ENCODE measurements around the gene KCNQ2.

Gene KCNQ2

GRCh38 chr20:63469713-63470101 is 2.7 kb downstream of the KCNQ2 start:
- no peak for DNase-seq

GRCh38 chr20:63469019-63469712 is 3.3 kb downstream of the KCNQ2 start:
- DNase-seq: no peak

- DNase-seq: no peak
Measured at GRCh38 chr20:63468421-63468820, 4.0 kb downstream of the KCNQ2 start.

GRCh38 chr20:63467294-63468083 is 5.0 kb downstream of the KCNQ2 start:
- no peak for DNase-seq

- no peak for DNase-seq
Measured at GRCh38 chr20:63466861-63467260, 5.6 kb downstream of the KCNQ2 start.

- DNase-seq: no peak
Measured at GRCh38 chr20:63466250-63466825, 6.1 kb downstream of the KCNQ2 start.

GRCh38 chr20:63465380-63466249 is 6.8 kb downstream of the KCNQ2 start:
- DNase-seq: no peak

GRCh38 chr20:63464289-63464635 is 8.2 kb downstream of the KCNQ2 start:
- DNase-seq: no peak

GRCh38 chr20:63463400-63464288 is 8.8 kb downstream of the KCNQ2 start:
- DNase-seq: no peak

- no peak for DNase-seq
Measured at GRCh38 chr20:63462244-63462643, 10.2 kb downstream of the KCNQ2 start.

- no peak for DNase-seq
Measured at GRCh38 chr20:63461104-63461763, 11.2 kb downstream of the KCNQ2 start.

GRCh38 chr20:63459070-63459380 is 13.4 kb downstream of the KCNQ2 start:
- no peak for DNase-seq

- DNase-seq: no peak
Measured at GRCh38 chr20:63458170-63459069, 14.0 kb downstream of the KCNQ2 start.

- no peak for DNase-seq
Measured at GRCh38 chr20:63457737-63458136, 14.7 kb downstream of the KCNQ2 start.

GRCh38 chr20:63456429-63457284 is 15.8 kb downstream of the KCNQ2 start:
- no peak for DNase-seq

GRCh38 chr20:63455568-63455859 is 16.9 kb downstream of the KCNQ2 start:
- DNase-seq: no peak

- DNase-seq: no peak
Measured at GRCh38 chr20:63454731-63455567, 17.5 kb downstream of the KCNQ2 start.

GRCh38 chr20:63452821-63453523 is 19.5 kb downstream of the KCNQ2 start:
- peak; percentile 21 for DNase-seq

Measured in MV-4-11 (cell line).